HCT116 (cell line): ENCODE data around the gene RFESD. TPM values are rescaled to one million over a fixed set of nuclear protein-coding genes. Genes with fewer than 3 reads are reported as not detected.

Experiments used
- ATAC-seq: fragments of 200-7000 bp; cut with Tn5 transposase; 2 replicates; pipeline ENCODE4 v1.9.1; 2020; ENCODE audit warnings: mild to moderate bottlenecking, moderate library complexity
- BruUV-seq: library from RNA; stranded (reverse); fragments of 400-500 nt; replicated peaks from 2 replicates; lab custom pipeline; 2021; lab: Mats Ljungman, UMichigan
- CTCF ChIA-PET: fragments of 300-600 bp; sonication (Branson Sonifier 250); formaldehyde crosslinking; loops from one replicate; lab custom pipeline; 2021; ENCODE audit warnings: antibody characterized with exemption; lab: Charles Lee
- POLR2A ChIA-PET: fragments of 300-600, 350-600 bp; sonication (Branson Sonifier 250); formaldehyde crosslinking; loops from one replicate; lab custom pipeline; 2021; ENCODE audit warnings: antibody characterized with exemption; lab: Charles Lee
- RAD21 ChIA-PET, 2 experiments: fragments of 300-600 bp; sonication (Branson Sonifier 250); formaldehyde crosslinking; loops; one replicate each; lab custom pipeline; 2023; ENCODE audit warnings: low total read pairs in 2 of 2; ENCODE audit not compliant: uncharacterized antibody in 2 of 2, unreplicated experiment in 2 of 2, low non-redundant PET in 1 of 2; lab: Charles Lee
- DNase-seq: peaks from one replicate; pipeline ENCODE4 v3.0.0-alpha.2; 2010; ENCODE audit warnings: low read depth, low spot score
- H2AFZ ChIP-seq: fragments of 200-600 bp; shearing (Covaris generic), sonication (generic); 2 replicates; pipeline ENCODE4 v1.6.1; 2017; ENCODE audit warnings: low read depth, mixed run types, mixed read lengths, antibody characterized with exemption, low read length; ENCODE audit not compliant: poor library complexity, severe bottlenecking
- H3K27ac ChIP-seq: 2 replicates; pipeline ENCODE4 v1.5.1; 2012; ENCODE audit warnings: low read depth, low read length
- H3K27me3 ChIP-seq: fragments of 200-600 bp; sonication (generic); 2 replicates; pipeline ENCODE4 v1.6.1; 2016; ENCODE audit warnings: mixed run types, low read length, mixed read lengths; ENCODE audit not compliant: insufficient read depth
- H3K36me3 ChIP-seq, 2 experiments: fragments of 200-500 bp in 1 of 2; fragments of 200-600 bp in 1 of 2; sonication (Bioruptor generic) in 1 of 2; sonication (generic) in 1 of 2; 2 replicates each; pipeline versions ENCODE4 v1.5.1 to v1.6.1; 2014 to 2016; ENCODE audit warnings: low read length in 2 of 2, inconsistent platforms in 1 of 2, mixed read lengths in 1 of 2, mixed run types in 1 of 2; ENCODE audit not compliant: insufficient read depth in 2 of 2, control insufficient read depth in 1 of 2
- H3K4me1 ChIP-seq, 2 experiments: fragments of 200-600 bp in 1 of 2; sonication (generic) in 1 of 2; 2 replicates each; pipeline versions ENCODE4 v1.5.1 to v1.6.1; 2012 to 2017; ENCODE audit warnings: low read length in 2 of 2, inconsistent platforms in 1 of 2, mild to moderate bottlenecking in 1 of 2, mixed read lengths in 1 of 2, mixed run types in 1 of 2, moderate library complexity in 1 of 2; ENCODE audit not compliant: insufficient read depth in 2 of 2, control insufficient read depth in 1 of 2
- H3K4me2 ChIP-seq: fragments of 200-600 bp; sonication (generic); 2 replicates; pipeline ENCODE4 v1.6.1; 2017; ENCODE audit warnings: mixed run types, low read length, mixed read lengths
- H3K4me3 ChIP-seq, 2 experiments: fragments of 200-600 bp in 1 of 2; sonication (generic) in 1 of 2; replicated peaks in 1 of 2; 2 replicates each; pipeline ENCODE4 v1.5.1; 2011 to 2016; ENCODE audit warnings: low read length in 2 of 2, control low read depth in 1 of 2, low read depth in 1 of 2, mild to moderate bottlenecking in 1 of 2, mixed read lengths in 1 of 2, mixed run types in 1 of 2
- H3K79me2 ChIP-seq: fragments of 200-600 bp; sonication (generic); 2 replicates; pipeline ENCODE4 v1.6.1; 2017; ENCODE audit warnings: mild to moderate bottlenecking, mixed run types, low read length, moderate library complexity, mixed read lengths; ENCODE audit not compliant: insufficient read depth
- H3K9ac ChIP-seq: fragments of 200-600 bp; sonication (generic); 2 replicates; pipeline ENCODE4 v1.6.1; 2016; ENCODE audit warnings: low read length, mixed read lengths
- H3K9me2 ChIP-seq: fragments of 200-600 bp; sonication (generic), shearing (Covaris generic); 2 replicates; pipeline ENCODE4 v1.6.1; 2017; ENCODE audit warnings: mixed run types, mild to moderate bottlenecking, moderate library complexity; ENCODE audit not compliant: insufficient read depth
- H3K9me3 ChIP-seq, 2 experiments: fragments of 200-500 bp in 1 of 2; fragments of 200-600 bp in 1 of 2; sonication (Bioruptor generic) in 1 of 2; sonication (generic) in 1 of 2; 2 replicates each; pipeline ENCODE4 v1.6.1; 2014 to 2017; ENCODE audit warnings: low read length in 2 of 2, mixed read lengths in 2 of 2, inconsistent platforms in 1 of 2, low read depth in 1 of 2, mild to moderate bottlenecking in 1 of 2, mixed run types in 1 of 2, moderate library complexity in 1 of 2; ENCODE audit not compliant: control insufficient read depth in 1 of 2, insufficient read depth in 1 of 2
- H4K20me1 ChIP-seq: fragments of 200-600 bp; sonication (generic), shearing (Covaris generic); 2 replicates; pipeline ENCODE4 v1.6.1; 2017; ENCODE audit warnings: mixed run types, mild to moderate bottlenecking, moderate library complexity; ENCODE audit not compliant: insufficient read depth
- CEBPB ChIP-seq: IDR thresholded peaks from 2 replicates; pipeline ENCODE4 v1.6.1; 2012; ENCODE audit warnings: low read depth
- EGR1 ChIP-seq: IDR thresholded peaks from 2 replicates; pipeline ENCODE4 v1.6.1; 2012; ENCODE audit warnings: low read depth
- ELF1 ChIP-seq: IDR thresholded peaks from 2 replicates; pipeline ENCODE4 v1.6.1; 2012; ENCODE audit warnings: low read depth, borderline replicate concordance
- EZH2 ChIP-seq: fragments of 200-600 bp; sonication (generic); IDR thresholded peaks from 2 replicates; pipeline ENCODE4 v1.6.1; 2017; ENCODE audit warnings: antibody characterized with exemption, mixed run types
- EZH2phosphoT487 ChIP-seq: fragments of 200-600 bp; IDR thresholded peaks from 2 replicates; pipeline ENCODE4 v1.6.1; 2018; ENCODE audit warnings: antibody characterized with exemption, borderline replicate concordance
- FOSL1 ChIP-seq: IDR thresholded peaks from 2 replicates; pipeline ENCODE4 v1.6.1; 2012; ENCODE audit warnings: low read depth
- MAX ChIP-seq: IDR thresholded peaks from 2 replicates; pipeline ENCODE4 v1.6.1; 2012
- POLR2A ChIP-seq: IDR thresholded peaks from 2 replicates; pipeline ENCODE4 v1.7.0; 2011; ENCODE audit warnings: borderline replicate concordance; ENCODE audit not compliant: insufficient read depth, insufficient read length; ENCODE audit errors: extremely low read depth
- POLR2AphosphoS5 ChIP-seq: IDR thresholded peaks from 2 replicates; pipeline ENCODE4 v1.6.1; 2011; ENCODE audit warnings: mild to moderate bottlenecking, low read depth, low read length, moderate library complexity
- RAD21 ChIP-seq: IDR thresholded peaks from 2 replicates; pipeline ENCODE4 v1.6.1; 2012; ENCODE audit warnings: low read depth, mild to moderate bottlenecking
- REST ChIP-seq: IDR thresholded peaks from 2 replicates; pipeline ENCODE4 v1.6.1; 2012; ENCODE audit warnings: low read depth
- SIN3A ChIP-seq: IDR thresholded peaks from 2 replicates; pipeline ENCODE4 v1.6.1; 2012; ENCODE audit warnings: low read depth
- SRF ChIP-seq: IDR thresholded peaks from 2 replicates; pipeline ENCODE4 v1.6.1; 2012; ENCODE audit warnings: low read depth
- TCF7L2 ChIP-seq: IDR thresholded peaks from 2 replicates; pipeline ENCODE4 v1.7.0; 2011; ENCODE audit warnings: borderline replicate concordance, inconsistent platforms; ENCODE audit not compliant: insufficient read depth, insufficient read length; ENCODE audit errors: extremely low read depth
- intact Hi-C: fragments of 100-400 bp; cut with micrococcal nuclease; formaldehyde crosslinking; loops from 2 replicates; pipeline ENCODE4 v1.10.0; 2022
- total RNA-seq: library from RNA; stranded (reverse); gene quantifications from one replicate; pipeline ENCODE4 v1.2.1, GENCODE V29; 2021; ENCODE audit not compliant: unreplicated experiment
- TF ChIP-seq, protein P1 (sequence below), 3 experiments: fragments of 200-600 bp in 1 of 3; sonication (generic) in 1 of 3; IDR thresholded peaks in 2 of 3; conservative IDR thresholded peaks in 1 of 3; 2 replicates each; pipeline ENCODE4 v1.5.1; 2012 to 2017; ENCODE audit warnings: low read depth in 2 of 3, low read length in 2 of 3, antibody characterized with exemption in 1 of 3, borderline replicate concordance in 1 of 3, control low read depth in 1 of 3, mild to moderate bottlenecking in 1 of 3, mixed read lengths in 1 of 3, mixed run types in 1 of 3, moderate library complexity in 1 of 3; ENCODE audit not compliant: insufficient read depth in 1 of 3
- TF ChIP-seq, protein P2 (sequence below): IDR thresholded peaks from 2 replicates; pipeline ENCODE4 v1.6.1; 2011; ENCODE audit warnings: mild to moderate bottlenecking, low read length, moderate library complexity; ENCODE audit not compliant: insufficient replicate concordance; ENCODE audit errors: extremely low read depth

RFESD gene
- total RNA-seq, 1 experiment from 2014 or later = 4.1 TPM

DNA sequence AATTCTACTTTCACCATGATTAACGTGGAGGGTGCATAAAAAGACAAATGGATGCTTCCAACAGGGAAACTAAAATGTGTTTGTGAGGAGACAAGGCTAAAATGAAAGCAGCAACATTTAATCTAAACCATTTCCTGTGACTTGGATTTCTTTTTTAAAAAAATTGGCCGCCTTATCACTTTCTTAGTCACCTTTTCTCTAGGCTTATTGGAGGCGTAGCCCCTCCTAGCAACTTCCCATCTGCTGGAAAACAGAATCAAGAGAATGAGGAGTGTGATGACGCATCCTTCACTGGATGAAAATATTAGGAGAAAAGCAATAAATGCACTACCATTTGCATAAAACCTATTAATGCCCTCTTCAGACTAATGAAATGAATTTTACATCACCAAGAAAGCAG lies 27.5 kb upstream of the RFESD start:
- intact Hi-C loops = no loop called here
- no peak overlapping the region for H3K4me3 ChIP-seq
- H3K9me2 ChIP-seq = no peaks in the 10 kb centered on the region; the same call in 1 of the 2 replicates
- H4K20me1 ChIP-seq = no peaks in the 10 kb centered on the region
- no peaks in the 10 kb centered on the region for H3K36me3 ChIP-seq
- BruUV-seq = no TSS peak
- no peaks in the 10 kb centered on the region for H3K9me3 ChIP-seq
- H3K27me3 ChIP-seq = no peaks in the 10 kb centered on the region
- POLR2A ChIA-PET = no interaction called here
- DNase-seq = no peak
- no peak overlapping the region for H2AFZ ChIP-seq
- ATAC-seq = no peak
- H3K4me2 ChIP-seq = no peak overlapping the region
- RAD21 ChIA-PET = no interaction called here
- no peaks in the 10 kb centered on the region for H3K4me1 ChIP-seq
- H3K27ac ChIP-seq = no peak overlapping the region
- H3K79me2 ChIP-seq = no peaks in the 10 kb centered on the region
- no peak for TF ChIP-seq CEBPB
- TF ChIP-seq RAD21 = no peak
- no peak for TF ChIP-seq EZH2
- no peak for TF ChIP-seq MAX
- no peak for TF ChIP-seq SRF
- no peak for TF ChIP-seq EGR1
- TF ChIP-seq POLR2AphosphoS5 = no peak
- TF ChIP-seq REST = no peak
- TF ChIP-seq POLR2A = no peak
- TF ChIP-seq, protein P1, sequence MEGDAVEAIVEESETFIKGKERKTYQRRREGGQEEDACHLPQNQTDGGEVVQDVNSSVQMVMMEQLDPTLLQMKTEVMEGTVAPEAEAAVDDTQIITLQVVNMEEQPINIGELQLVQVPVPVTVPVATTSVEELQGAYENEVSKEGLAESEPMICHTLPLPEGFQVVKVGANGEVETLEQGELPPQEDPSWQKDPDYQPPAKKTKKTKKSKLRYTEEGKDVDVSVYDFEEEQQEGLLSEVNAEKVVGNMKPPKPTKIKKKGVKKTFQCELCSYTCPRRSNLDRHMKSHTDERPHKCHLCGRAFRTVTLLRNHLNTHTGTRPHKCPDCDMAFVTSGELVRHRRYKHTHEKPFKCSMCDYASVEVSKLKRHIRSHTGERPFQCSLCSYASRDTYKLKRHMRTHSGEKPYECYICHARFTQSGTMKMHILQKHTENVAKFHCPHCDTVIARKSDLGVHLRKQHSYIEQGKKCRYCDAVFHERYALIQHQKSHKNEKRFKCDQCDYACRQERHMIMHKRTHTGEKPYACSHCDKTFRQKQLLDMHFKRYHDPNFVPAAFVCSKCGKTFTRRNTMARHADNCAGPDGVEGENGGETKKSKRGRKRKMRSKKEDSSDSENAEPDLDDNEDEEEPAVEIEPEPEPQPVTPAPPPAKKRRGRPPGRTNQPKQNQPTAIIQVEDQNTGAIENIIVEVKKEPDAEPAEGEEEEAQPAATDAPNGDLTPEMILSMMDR (IDR thresholded peaks at IDR 0.05 in 2 of 3, conservative IDR thresholded peaks at IDR 0.05 in 1 of 3; ENCODE audit: borderline replicate concordance in 1 of 3, insufficient read depth in 1 of 3, low read depth in 2 of 3, low read length in 2 of 3) = no peak
- TF ChIP-seq FOSL1 = no peak
- TF ChIP-seq TCF7L2 = no peak
- TF ChIP-seq EZH2phosphoT487 = no peak
- TF ChIP-seq, protein P2, sequence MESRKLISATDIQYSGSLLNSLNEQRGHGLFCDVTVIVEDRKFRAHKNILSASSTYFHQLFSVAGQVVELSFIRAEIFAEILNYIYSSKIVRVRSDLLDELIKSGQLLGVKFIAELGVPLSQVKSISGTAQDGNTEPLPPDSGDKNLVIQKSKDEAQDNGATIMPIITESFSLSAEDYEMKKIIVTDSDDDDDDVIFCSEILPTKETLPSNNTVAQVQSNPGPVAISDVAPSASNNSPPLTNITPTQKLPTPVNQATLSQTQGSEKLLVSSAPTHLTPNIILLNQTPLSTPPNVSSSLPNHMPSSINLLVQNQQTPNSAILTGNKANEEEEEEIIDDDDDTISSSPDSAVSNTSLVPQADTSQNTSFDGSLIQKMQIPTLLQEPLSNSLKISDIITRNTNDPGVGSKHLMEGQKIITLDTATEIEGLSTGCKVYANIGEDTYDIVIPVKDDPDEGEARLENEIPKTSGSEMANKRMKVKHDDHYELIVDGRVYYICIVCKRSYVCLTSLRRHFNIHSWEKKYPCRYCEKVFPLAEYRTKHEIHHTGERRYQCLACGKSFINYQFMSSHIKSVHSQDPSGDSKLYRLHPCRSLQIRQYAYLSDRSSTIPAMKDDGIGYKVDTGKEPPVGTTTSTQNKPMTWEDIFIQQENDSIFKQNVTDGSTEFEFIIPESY = no peak
- no peak for TF ChIP-seq SIN3A
- no peak for TF ChIP-seq ELF1
- TF ChIP-seq, all 23 proteins: peak for 0
- H3K9ac ChIP-seq = no peak overlapping the region
- CTCF ChIA-PET = no interaction called here
